GM23338 (cell line): Measurements from ENCODE around the gene OR51S1. TPM values are rescaled to one million over a fixed set of nuclear protein-coding genes. Genes with fewer than 3 reads are reported as not detected.

Source experiments
- ATAC-seq: fragments of 200-7000 bp; cut with Tn5 transposase; 3 replicates; pipeline ENCODE4 v1.9.1; 2020
- DNase-seq: peaks from one replicate; pipeline ENCODE4 v3.0.0-alpha.2; 2015; ENCODE audit warnings: low spot score
- H2AFZ ChIP-seq: fragments of 200-600 bp; sonication (generic); 2 replicates; pipeline ENCODE4 v1.8.0; 2016; ENCODE audit warnings: antibody characterized with exemption, mild to moderate bottlenecking, moderate library complexity
- H3F3A ChIP-seq: fragments of 200-600 bp; sonication (generic); replicated peaks from 2 replicates; pipeline ENCODE4 v1.8.0; 2017; ENCODE audit warnings: antibody characterized with exemption, mixed run types, low read depth
- H3K27ac ChIP-seq: fragments of 200-600 bp; sonication (generic); 2 replicates; pipeline ENCODE4 v1.6.1; 2016; ENCODE audit warnings: low read depth
- H3K27me3 ChIP-seq: fragments of 200-600 bp; sonication (generic); 2 replicates; pipeline ENCODE4 v1.8.0; 2016; ENCODE audit warnings: mild to moderate bottlenecking, mixed run types, moderate library complexity; ENCODE audit not compliant: insufficient read depth
- H3K36me3 ChIP-seq: fragments of 200-600 bp; sonication (generic); 2 replicates; pipeline ENCODE4 v1.8.0; 2016; ENCODE audit warnings: mild to moderate bottlenecking; ENCODE audit not compliant: insufficient read depth
- H3K4me1 ChIP-seq: fragments of 200-600 bp; sonication (generic); 2 replicates; pipeline ENCODE4 v1.8.0; 2016; ENCODE audit warnings: mild to moderate bottlenecking, moderate library complexity; ENCODE audit not compliant: insufficient read depth
- H3K4me2 ChIP-seq: fragments of 200-600 bp; sonication (generic); 2 replicates; pipeline ENCODE4 v1.7.1; 2017; ENCODE audit warnings: mixed run types
- H3K4me3 ChIP-seq: fragments of 200-600 bp; sonication (generic); 2 replicates; pipeline ENCODE4 v1.6.1; 2016; ENCODE audit warnings: mixed run types
- H3K79me2 ChIP-seq: fragments of 200-600 bp; sonication (generic); replicated peaks from 2 replicates; pipeline ENCODE4 v1.8.0; 2017; ENCODE audit warnings: mild to moderate bottlenecking; ENCODE audit not compliant: insufficient read depth
- H3K9me2 ChIP-seq: fragments of 200-600 bp; sonication (generic); 2 replicates; pipeline ENCODE4 v1.8.0; 2017; ENCODE audit not compliant: insufficient read depth
- H4K20me1 ChIP-seq: fragments of 200-600 bp; sonication (generic); replicated peaks from 2 replicates; pipeline ENCODE4 v1.8.0; 2017; ENCODE audit warnings: mild to moderate bottlenecking; ENCODE audit not compliant: insufficient read depth
- H3K27ac Mint-ChIP-seq: 2 replicates; pipeline ENCODE4 v1.8.0; 2020; ENCODE audit warnings: inconsistent platforms, mild to moderate bottlenecking, moderate library complexity, mixed read lengths
- H3K27me3 Mint-ChIP-seq: 3 replicates; pipeline ENCODE4 v1.8.0; 2022; ENCODE audit warnings: low read depth, mild to moderate bottlenecking, moderate library complexity, mixed read lengths, inconsistent platforms; ENCODE audit not compliant: insufficient read depth, poor library complexity
- H3K36me3 Mint-ChIP-seq: 3 replicates; pipeline ENCODE4 v1.8.0; 2021; ENCODE audit warnings: low read depth, mild to moderate bottlenecking, inconsistent platforms, moderate library complexity, mixed read lengths
- H3K4me1 Mint-ChIP-seq: 3 replicates; pipeline ENCODE4 v1.8.0; 2020; ENCODE audit warnings: mild to moderate bottlenecking, inconsistent platforms, mixed read lengths
- H3K4me3 Mint-ChIP-seq: 3 replicates; pipeline ENCODE4 v1.8.0; 2021; ENCODE audit warnings: moderate library complexity, mild to moderate bottlenecking, inconsistent platforms, mixed read lengths
- H3K9me3 Mint-ChIP-seq: 3 replicates; pipeline ENCODE4 v1.8.0; 2020; ENCODE audit warnings: moderate library complexity, mild to moderate bottlenecking, inconsistent platforms, mixed read lengths
- CREB1 ChIP-seq: fragments of 250-450 bp; sonication (Bioruptor Pico); IDR thresholded peaks from 2 replicates; pipeline ENCODE4 v1.5.0; 2020; ENCODE audit warnings: low read depth, mild to moderate bottlenecking, moderate library complexity
- EZH2 ChIP-seq: fragments of 200-600 bp; sonication (generic); IDR thresholded peaks from one replicate; pipeline ENCODE4 v1.8.0; 2017; ENCODE audit warnings: antibody characterized with exemption, mild to moderate bottlenecking, low read depth; ENCODE audit not compliant: unreplicated experiment
- EZH2phosphoT487 ChIP-seq: fragments of 200-600 bp; sonication (generic); IDR thresholded peaks from one replicate; pipeline ENCODE4 v1.8.1; 2018; ENCODE audit warnings: antibody characterized with exemption; ENCODE audit not compliant: unreplicated experiment
- NANOG ChIP-seq: IDR thresholded peaks from 2 replicates; pipeline ENCODE4 v1.6.1; 2016; ENCODE audit warnings: antibody characterized with exemption, borderline replicate concordance
- POLR2AphosphoS5 ChIP-seq: IDR thresholded peaks from 2 replicates; pipeline ENCODE4 v1.6.1; 2016; ENCODE audit warnings: antibody characterized with exemption, low read depth
- REST ChIP-seq: IDR thresholded peaks from one replicate; pipeline ENCODE4 v1.6.1; 2018; ENCODE audit warnings: antibody characterized with exemption; ENCODE audit not compliant: unreplicated experiment
- STAT1 ChIP-seq: IDR thresholded peaks from one replicate; pipeline ENCODE4 v1.6.1; 2016; ENCODE audit warnings: antibody characterized with exemption; ENCODE audit not compliant: unreplicated experiment
- ZNF114 ChIP-seq: fragments of 250-450 bp; sonication (Bioruptor Pico); IDR thresholded peaks from 2 replicates; pipeline ENCODE4 v1.5.0; 2020; ENCODE audit warnings: mild to moderate bottlenecking, moderate library complexity
- ZNF331 ChIP-seq: fragments of 250-450 bp; sonication (Bioruptor Pico); IDR thresholded peaks from 2 replicates; pipeline ENCODE4 v1.5.0; 2020; ENCODE audit warnings: low read depth, mild to moderate bottlenecking, moderate library complexity
- polyA plus RNA-seq: library from polyadenylated mRNA; unstranded; fragments of >200 nt; fragmentation: Nextera tagmentation; extraction: Ambion mirVana; gene quantifications from 2 replicates; pipeline ENCODE4 v1.2.1, GENCODE V29; 2016
- total RNA-seq: library from RNA; depleted of rRNA; stranded (reverse); fragments of >200 nt; shearing (Covaris generic); gene quantifications from 2 replicates; pipeline ENCODE4 v1.2.3, GENCODE V29; 2014
- TF ChIP-seq, protein P1 (sequence below): fragments of 250-450 bp; sonication (Bioruptor Pico); IDR thresholded peaks from 2 replicates; pipeline ENCODE4 v1.5.0; 2020; ENCODE audit warnings: mild to moderate bottlenecking, moderate library complexity
- TF ChIP-seq, protein P2 (sequence below): IDR thresholded peaks from 2 replicates; pipeline ENCODE4 v1.6.1; 2016; ENCODE audit warnings: antibody characterized with exemption
- TF ChIP-seq, protein P3 (sequence below), 2 experiments: fragments of 200-600 bp in 1 of 2; sonication (generic) in 1 of 2; conservative IDR thresholded peaks; 2 replicates each; pipeline versions ENCODE4 v1.5.1 to v1.6.1; 2016 to 2017; ENCODE audit warnings: antibody characterized with exemption in 2 of 2, low read depth in 2 of 2, mild to moderate bottlenecking in 2 of 2, moderate library complexity in 1 of 2

The OR51S1 gene
- total and polyA plus RNA-seq, 2 experiments from 2014 or later: not detected

DNA sequence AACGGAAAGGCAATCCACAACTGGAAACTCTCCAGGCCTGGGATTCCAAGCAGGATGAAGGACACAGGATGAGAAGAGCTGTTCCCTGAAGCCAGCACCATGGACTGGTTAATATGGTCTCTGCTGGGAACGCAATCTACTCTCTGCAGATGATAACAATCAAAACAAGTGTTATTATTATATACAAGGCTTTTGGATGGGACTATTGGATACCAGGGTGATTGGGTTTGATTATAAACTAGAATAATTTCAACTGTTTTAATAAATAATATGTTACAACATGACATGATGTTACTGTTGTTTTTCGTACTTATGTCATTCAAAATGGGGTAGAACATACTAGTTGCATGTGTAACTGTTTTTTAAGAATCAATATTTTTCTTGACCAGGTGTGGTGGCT lies 44.7 kb downstream of the OR51S1 start, which contains the start of gene OR52R1:
Gene OR52R1, minus strand, starts transcription at position 101 of the 400 bp plus-strand sequence. Its CDS starts 0 bp downstream, at position 101.
- H3K4me3 ChIP-seq: no peak within 1 kb of the TSS
- ATAC-seq (no peak), DNase-seq (no peak)
- TF ChIP-seq EZH2 (no peak), POLR2AphosphoS5 (no peak), NANOG (no peak), EZH2phosphoT487 (no peak), CREB1 (CRISPR knock-in tag) (no peak), ZNF114 (no peak), STAT1 (no peak), ZNF331 (no peak), REST (no peak)
- TF ChIP-seq, protein P1, sequence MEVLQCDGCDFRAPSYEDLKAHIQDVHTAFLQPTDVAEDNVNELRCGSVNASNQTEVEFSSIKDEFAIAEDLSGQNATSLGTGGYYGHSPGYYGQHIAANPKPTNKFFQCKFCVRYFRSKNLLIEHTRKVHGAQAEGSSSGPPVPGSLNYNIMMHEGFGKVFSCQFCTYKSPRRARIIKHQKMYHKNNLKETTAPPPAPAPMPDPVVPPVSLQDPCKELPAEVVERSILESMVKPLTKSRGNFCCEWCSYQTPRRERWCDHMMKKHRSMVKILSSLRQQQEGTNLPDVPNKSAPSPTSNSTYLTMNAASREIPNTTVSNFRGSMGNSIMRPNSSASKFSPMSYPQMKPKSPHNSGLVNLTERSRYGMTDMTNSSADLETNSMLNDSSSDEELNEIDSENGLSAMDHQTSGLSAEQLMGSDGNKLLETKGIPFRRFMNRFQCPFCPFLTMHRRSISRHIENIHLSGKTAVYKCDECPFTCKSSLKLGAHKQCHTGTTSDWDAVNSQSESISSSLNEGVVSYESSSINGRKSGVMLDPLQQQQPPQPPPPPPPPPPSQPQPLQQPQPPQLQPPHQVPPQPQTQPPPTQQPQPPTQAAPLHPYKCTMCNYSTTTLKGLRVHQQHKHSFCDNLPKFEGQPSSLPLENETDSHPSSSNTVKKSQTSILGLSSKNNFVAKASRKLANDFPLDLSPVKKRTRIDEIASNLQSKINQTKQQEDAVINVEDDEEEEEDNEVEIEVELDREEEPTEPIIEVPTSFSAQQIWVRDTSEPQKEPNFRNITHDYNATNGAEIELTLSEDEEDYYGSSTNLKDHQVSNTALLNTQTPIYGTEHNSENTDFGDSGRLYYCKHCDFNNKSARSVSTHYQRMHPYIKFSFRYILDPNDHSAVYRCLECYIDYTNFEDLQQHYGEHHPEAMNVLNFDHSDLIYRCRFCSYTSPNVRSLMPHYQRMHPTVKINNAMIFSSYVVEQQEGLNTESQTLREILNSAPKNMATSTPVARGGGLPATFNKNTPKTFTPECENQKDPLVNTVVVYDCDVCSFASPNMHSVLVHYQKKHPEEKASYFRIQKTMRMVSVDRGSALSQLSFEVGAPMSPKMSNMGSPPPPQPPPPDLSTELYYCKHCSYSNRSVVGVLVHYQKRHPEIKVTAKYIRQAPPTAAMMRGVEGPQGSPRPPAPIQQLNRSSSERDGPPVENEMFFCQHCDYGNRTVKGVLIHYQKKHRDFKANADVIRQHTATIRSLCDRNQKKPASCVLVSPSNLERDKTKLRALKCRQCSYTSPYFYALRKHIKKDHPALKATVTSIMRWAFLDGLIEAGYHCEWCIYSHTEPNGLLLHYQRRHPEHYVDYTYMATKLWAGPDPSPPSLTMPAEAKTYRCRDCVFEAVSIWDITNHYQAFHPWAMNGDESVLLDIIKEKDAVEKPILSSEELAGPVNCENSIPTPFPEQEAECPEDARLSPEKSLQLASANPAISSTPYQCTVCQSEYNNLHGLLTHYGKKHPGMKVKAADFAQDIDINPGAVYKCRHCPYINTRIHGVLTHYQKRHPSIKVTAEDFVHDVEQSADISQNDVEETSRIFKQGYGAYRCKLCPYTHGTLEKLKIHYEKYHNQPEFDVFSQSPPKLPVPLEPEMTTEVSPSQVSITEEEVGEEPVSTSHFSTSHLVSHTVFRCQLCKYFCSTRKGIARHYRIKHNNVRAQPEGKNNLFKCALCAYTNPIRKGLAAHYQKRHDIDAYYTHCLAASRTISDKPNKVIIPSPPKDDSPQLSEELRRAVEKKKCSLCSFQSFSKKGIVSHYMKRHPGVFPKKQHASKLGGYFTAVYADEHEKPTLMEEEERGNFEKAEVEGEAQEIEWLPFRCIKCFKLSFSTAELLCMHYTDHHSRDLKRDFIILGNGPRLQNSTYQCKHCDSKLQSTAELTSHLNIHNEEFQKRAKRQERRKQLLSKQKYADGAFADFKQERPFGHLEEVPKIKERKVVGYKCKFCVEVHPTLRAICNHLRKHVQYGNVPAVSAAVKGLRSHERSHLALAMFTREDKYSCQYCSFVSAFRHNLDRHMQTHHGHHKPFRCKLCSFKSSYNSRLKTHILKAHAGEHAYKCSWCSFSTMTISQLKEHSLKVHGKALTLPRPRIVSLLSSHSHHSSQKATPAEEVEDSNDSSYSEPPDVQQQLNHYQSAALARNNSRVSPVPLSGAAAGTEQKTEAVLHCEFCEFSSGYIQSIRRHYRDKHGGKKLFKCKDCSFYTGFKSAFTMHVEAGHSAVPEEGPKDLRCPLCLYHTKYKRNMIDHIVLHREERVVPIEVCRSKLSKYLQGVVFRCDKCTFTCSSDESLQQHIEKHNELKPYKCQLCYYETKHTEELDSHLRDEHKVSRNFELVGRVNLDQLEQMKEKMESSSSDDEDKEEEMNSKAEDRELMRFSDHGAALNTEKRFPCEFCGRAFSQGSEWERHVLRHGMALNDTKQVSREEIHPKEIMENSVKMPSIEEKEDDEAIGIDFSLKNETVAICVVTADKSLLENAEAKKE (CRISPR knock-in tag): no peak
- TF ChIP-seq, protein P2, sequence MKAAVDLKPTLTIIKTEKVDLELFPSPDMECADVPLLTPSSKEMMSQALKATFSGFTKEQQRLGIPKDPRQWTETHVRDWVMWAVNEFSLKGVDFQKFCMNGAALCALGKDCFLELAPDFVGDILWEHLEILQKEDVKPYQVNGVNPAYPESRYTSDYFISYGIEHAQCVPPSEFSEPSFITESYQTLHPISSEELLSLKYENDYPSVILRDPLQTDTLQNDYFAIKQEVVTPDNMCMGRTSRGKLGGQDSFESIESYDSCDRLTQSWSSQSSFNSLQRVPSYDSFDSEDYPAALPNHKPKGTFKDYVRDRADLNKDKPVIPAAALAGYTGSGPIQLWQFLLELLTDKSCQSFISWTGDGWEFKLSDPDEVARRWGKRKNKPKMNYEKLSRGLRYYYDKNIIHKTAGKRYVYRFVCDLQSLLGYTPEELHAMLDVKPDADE: no peak
- TF ChIP-seq, protein P3, sequence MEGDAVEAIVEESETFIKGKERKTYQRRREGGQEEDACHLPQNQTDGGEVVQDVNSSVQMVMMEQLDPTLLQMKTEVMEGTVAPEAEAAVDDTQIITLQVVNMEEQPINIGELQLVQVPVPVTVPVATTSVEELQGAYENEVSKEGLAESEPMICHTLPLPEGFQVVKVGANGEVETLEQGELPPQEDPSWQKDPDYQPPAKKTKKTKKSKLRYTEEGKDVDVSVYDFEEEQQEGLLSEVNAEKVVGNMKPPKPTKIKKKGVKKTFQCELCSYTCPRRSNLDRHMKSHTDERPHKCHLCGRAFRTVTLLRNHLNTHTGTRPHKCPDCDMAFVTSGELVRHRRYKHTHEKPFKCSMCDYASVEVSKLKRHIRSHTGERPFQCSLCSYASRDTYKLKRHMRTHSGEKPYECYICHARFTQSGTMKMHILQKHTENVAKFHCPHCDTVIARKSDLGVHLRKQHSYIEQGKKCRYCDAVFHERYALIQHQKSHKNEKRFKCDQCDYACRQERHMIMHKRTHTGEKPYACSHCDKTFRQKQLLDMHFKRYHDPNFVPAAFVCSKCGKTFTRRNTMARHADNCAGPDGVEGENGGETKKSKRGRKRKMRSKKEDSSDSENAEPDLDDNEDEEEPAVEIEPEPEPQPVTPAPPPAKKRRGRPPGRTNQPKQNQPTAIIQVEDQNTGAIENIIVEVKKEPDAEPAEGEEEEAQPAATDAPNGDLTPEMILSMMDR (conservative IDR thresholded peaks at IDR 0.05; ENCODE audit: low read depth in 2 of 2): no peak
- H3K4me1 ChIP-seq: no peaks in the 10 kb centered on the region
- H2AFZ ChIP-seq: no peak within 1 kb of the TSS
- Mint-ChIP-seq H3K36me3 (no peaks in the 10 kb centered on the region), H3K27me3 (no peaks in the 10 kb centered on the region), H3K27ac (no peak within 1 kb of the TSS), H3K9me3 (no peaks in the 10 kb centered on the region), H3K4me1 (no peaks in the 10 kb centered on the region), H3K4me3 (no peak within 1 kb of the TSS)
- H3K4me2 ChIP-seq: no peak within 1 kb of the TSS
- no peak within 1 kb of the TSS for H3K27ac ChIP-seq
- H3K9me2 ChIP-seq: 0 out of 2 replicates have a peak, but pooled peaks cover 9% of the 10 kb centered on the region
- no peaks in the 10 kb centered on the region for H3K79me2 ChIP-seq
- no peaks in the 10 kb centered on the region for H3K27me3 ChIP-seq
- H3F3A ChIP-seq: no peaks in the 10 kb centered on the region
- no peaks in the 10 kb centered on the region for H3K36me3 ChIP-seq
- no peaks in the 10 kb centered on the region for H4K20me1 ChIP-seq
